Measurements from ENCODE around the gene FBN1. TPM values are rescaled to one million over a fixed set of nuclear protein-coding genes. Genes with fewer than 3 reads are reported as not detected.

Gene FBN1
- total RNA-seq, 2 experiments from 2014 or later: 0.35 to 0.41 TPM

DNA sequence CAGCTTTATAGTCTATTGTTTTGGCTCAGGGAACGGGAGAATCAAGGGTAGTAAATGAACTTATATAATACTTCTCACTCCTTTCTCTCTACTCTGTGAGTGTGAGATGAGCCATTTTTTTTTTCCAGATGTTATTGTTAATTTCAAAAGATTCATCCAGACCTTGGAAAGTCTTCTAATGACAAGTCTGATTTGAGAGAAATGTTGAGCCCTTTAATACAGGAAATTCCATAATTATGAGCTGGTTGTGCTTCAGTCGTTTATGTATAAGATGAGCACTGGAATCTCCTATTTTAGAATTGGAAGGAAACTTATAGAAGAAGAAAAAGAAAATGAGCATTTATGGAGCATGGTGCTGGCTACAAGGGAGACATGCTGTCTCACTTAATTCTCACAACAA lies 92.0 kb downstream of the FBN1 start:
- H3K9me3 Mint-ChIP-seq: no peaks in the 10 kb centered on the region
- no peak overlapping the region for H3K27ac Mint-ChIP-seq
- CTCF ChIA-PET: no interaction called here
- H3K4me1 Mint-ChIP-seq (ENCODE audit: low read depth): no peaks in the 10 kb centered on the region
- H3K27me3 Mint-ChIP-seq (ENCODE audit: low read depth): no peaks in the 10 kb centered on the region
- H3K36me3 Mint-ChIP-seq (ENCODE audit: low read depth): no peaks in the 10 kb centered on the region
- DNase-seq: no peak
- no peak overlapping the region for H3K4me3 Mint-ChIP-seq
- intact Hi-C loops (cut with micrococcal nuclease): no loop called here

DNA sequence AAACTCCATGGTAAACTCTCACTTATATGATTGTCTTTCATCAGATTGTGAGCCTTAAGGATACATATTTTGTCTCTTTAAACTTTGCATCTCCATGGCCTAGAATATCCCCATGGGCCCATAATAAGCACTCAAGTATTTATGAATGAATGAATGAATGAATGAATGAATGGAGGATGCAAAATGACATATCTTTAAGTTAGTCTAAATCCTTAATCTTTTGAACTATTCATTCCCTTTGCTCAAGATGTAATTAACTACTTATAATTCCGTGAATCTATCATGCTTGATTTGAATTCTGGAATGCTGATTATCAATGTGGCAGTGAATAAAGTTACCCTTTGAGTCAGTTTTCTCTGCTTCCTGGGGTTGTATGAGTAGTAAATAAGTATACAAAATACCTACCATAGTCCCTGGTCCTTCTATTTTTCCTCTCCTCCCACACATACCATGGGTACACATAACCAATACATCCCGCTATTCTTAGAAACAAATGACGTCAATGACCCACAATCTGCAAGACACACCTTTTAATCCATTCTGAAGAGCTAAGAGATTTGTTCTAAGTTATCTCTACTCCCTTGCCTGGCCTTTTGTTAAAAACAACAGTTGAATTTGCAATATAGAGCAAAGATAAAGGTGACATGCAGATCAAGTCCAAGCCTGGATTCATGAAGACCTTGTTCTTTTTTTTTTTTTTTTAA lies 94.5 kb downstream of the FBN1 start:
- H3K27me3 Mint-ChIP-seq (ENCODE audit: low read depth): no peaks in the 10 kb centered on the region
- intact Hi-C loops (cut with micrococcal nuclease): no loop called here
- CTCF ChIA-PET: no interaction called here
- no peaks in the 10 kb centered on the region for H3K9me3 Mint-ChIP-seq
- H3K27ac Mint-ChIP-seq: no peak overlapping the region
- H3K4me1 Mint-ChIP-seq (ENCODE audit: low read depth): no peaks in the 10 kb centered on the region
- DNase-seq: no peak
- H3K36me3 Mint-ChIP-seq (ENCODE audit: low read depth): no peaks in the 10 kb centered on the region
- H3K4me3 Mint-ChIP-seq: no peak overlapping the region

DNA sequence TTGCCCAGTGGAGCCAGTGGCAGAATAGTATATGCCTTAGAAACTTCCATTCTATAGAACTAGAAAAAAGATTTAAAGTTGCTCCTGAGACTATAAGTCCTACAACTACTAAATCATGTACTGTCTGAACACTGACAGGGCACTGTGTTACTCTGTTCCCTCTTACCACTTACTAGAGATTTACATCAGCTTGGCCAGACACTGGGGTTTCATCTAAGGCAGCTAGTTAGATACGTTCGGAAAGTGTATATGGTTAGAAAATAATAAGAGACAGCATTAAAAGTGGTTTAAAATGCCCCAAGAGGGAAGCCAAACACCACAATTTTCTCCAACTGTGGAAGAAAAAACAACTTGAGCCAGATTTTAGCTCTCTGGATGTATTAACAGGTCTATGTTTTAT lies 97.1 kb downstream of the FBN1 start:
- no peak overlapping the region for H3K4me3 Mint-ChIP-seq
- no peak for DNase-seq
- intact Hi-C loops (cut with micrococcal nuclease): no loop called here
- no peaks in the 10 kb centered on the region for H3K36me3 Mint-ChIP-seq (ENCODE audit: low read depth)
- no peaks in the 10 kb centered on the region for H3K27me3 Mint-ChIP-seq (ENCODE audit: low read depth)
- H3K27ac Mint-ChIP-seq: no peak overlapping the region
- H3K9me3 Mint-ChIP-seq: no peaks in the 10 kb centered on the region
- CTCF ChIA-PET: no interaction called here
- no peaks in the 10 kb centered on the region for H3K4me1 Mint-ChIP-seq (ENCODE audit: low read depth)

DNA sequence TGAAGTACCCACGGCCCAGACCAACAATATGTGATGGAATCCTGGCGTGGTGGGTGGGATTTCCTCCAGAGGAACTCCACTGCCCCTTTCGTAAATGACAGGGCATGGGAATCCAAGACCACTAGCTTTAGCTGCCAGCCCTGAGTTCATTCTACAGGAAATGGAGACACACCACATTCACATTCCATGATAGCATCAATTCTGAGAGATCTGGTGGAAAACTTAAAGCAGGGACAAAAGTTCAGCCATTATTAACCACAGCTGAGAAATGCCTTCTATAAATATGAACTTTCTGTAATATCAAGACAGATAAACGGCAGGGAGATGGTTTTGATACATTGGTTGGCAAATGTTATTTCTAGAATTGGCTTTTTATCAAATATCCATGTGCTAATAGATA lies 98.2 kb downstream of the FBN1 start:
- DNase-seq: no peak
- Mint-ChIP-seq H3K36me3 (ENCODE audit: low read depth) (no peaks in the 10 kb centered on the region), H3K9me3 (no peaks in the 10 kb centered on the region), H3K27me3 (ENCODE audit: low read depth) (no peaks in the 10 kb centered on the region), H3K4me3 (no peak overlapping the region), H3K27ac (no peak overlapping the region), H3K4me1 (ENCODE audit: low read depth) (no peaks in the 10 kb centered on the region)
- intact Hi-C loops (cut with micrococcal nuclease): no loop called here
- CTCF ChIA-PET: no interaction called here

DNA sequence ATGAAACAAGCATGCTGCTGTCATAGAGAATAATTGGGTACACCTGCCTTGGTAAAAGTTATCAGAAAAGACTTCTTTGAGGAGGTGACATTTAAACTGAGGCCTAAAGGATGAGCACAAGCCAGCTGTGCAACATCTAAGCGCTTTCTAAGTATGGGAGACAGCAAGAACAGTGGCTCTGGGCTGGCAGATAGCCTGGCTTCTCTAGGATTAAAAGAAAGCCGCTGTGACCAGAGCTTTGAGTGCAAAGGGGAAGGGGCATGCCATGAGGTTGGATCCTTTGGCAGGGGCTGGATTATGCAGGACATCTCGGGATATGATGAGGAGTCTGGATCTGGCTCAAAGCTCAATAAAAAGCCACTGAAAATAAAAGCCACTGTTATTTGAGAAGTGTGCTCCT lies 99.2 kb downstream of the FBN1 start:
- H3K4me1 Mint-ChIP-seq (ENCODE audit: low read depth): no peaks in the 10 kb centered on the region
- H3K27me3 Mint-ChIP-seq (ENCODE audit: low read depth): no peaks in the 10 kb centered on the region
- intact Hi-C loops (cut with micrococcal nuclease): no loop called here
- no peaks in the 10 kb centered on the region for H3K36me3 Mint-ChIP-seq (ENCODE audit: low read depth)
- H3K27ac Mint-ChIP-seq: no peak overlapping the region
- DNase-seq: no peak
- H3K4me3 Mint-ChIP-seq: no peak overlapping the region
- CTCF ChIA-PET: no interaction called here
- no peaks in the 10 kb centered on the region for H3K9me3 Mint-ChIP-seq

DNA sequence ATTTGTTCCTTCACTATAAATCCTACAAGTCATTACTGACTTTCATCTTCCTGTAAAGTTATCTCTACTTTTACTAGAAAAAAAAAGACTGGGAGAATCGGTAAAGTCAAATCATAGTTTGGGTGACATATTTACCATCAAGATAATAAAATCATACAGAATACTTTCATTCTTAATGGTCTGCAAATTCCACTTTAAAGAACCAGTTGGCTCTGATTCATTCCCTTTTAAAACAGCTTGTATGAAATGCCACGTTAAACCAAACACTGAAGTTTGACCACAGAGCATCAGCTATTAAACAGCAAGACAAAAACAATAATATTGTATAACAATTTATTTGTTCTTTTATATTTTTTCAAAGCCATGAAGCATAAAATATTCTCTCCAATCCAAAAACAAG lies 100.7 kb downstream of the FBN1 start:
- Mint-ChIP-seq H3K36me3 (ENCODE audit: low read depth) (no peaks in the 10 kb centered on the region), H3K9me3 (no peaks in the 10 kb centered on the region), H3K4me1 (ENCODE audit: low read depth) (no peaks in the 10 kb centered on the region), H3K4me3 (no peak overlapping the region), H3K27me3 (ENCODE audit: low read depth) (no peaks in the 10 kb centered on the region), H3K27ac (no peak overlapping the region)
- intact Hi-C loops (cut with micrococcal nuclease): no loop called here
- DNase-seq: no peak
- CTCF ChIA-PET: no interaction called here

DNA sequence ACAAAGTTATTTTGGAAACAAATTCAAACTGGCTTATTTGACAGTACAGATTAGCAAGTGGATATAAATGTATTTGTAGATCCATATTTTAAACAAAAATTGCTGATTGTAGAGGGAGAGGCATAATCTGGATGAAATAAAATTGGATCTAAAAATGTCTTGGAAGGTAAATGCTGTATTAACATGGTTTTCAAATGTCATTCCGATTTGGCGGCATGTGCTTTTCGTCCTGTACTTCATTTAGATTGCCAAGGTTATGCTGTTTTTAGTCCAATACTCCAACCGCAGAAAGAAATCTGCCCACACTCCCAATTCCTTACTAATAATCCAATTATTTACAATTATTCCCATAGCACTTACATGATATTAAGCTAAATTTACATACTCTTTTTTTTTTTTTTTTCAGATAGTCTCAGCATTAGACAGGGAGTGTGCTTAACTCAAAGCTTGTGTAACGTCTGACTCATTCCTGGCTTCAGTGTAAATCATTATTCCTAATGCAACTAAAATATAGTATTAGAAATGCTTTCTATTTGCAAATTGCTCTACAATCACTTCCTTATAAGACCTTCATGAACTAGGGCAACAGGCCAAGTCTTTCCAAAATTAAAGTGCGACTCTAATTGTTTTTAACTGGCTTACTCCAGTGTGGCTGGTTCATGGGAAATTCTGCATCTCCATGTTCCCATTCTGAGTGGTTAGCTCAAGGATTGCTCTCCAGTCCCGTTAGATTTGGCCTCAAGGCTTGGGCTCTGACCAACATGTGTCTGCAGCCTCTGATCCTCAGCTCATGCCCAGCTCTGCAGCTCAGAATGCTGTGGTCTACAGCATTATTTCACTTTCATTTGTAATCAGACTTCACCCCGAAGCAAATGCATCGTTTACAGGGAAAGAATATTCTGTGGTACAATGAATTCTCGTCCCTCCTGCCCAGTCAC lies 103.9 kb downstream of the FBN1 start:
- Mint-ChIP-seq H3K27me3 (ENCODE audit: low read depth) (peaks cover 3% of the 10 kb centered on the region), H3K4me3 (no peak overlapping the region), H3K36me3 (ENCODE audit: low read depth) (no peaks in the 10 kb centered on the region), H3K27ac (no peak overlapping the region), H3K4me1 (ENCODE audit: low read depth) (no peaks in the 10 kb centered on the region), H3K9me3 (no peaks in the 10 kb centered on the region)
- intact Hi-C loops (cut with micrococcal nuclease): no loop called here
- CTCF ChIA-PET: interaction anchor here (0.6 kb wide), 1 partner anchor 503 kb away, joined by 3 read pairs; no protein-coding TSS in a partner anchor
- DNase-seq: no peak

DNA sequence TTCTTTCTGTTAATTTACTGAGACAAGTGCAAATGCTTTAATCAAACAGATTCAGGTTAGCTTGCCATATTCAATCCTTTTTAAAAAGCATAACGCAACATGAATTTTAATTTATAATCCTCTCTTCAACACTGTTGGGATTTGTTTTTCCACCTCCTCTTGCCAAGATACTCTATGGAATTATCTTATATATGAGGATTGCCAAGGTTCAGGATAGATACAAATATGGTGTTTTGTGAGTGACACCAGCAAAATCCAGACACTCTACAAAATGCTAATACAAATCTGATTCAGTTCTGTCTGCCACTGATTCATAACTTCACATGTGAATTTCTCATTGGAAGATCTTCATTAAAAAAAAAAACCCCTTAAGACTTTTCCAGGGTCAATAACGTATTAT lies 104.8 kb downstream of the FBN1 start:
- Mint-ChIP-seq H3K4me1 (ENCODE audit: low read depth) (no peaks in the 10 kb centered on the region), H3K9me3 (no peaks in the 10 kb centered on the region), H3K27ac (no peak overlapping the region), H3K4me3 (no peak overlapping the region), H3K27me3 (ENCODE audit: low read depth) (peaks cover 6% of the 10 kb centered on the region), H3K36me3 (ENCODE audit: low read depth) (no peaks in the 10 kb centered on the region)
- DNase-seq: no peak
- CTCF ChIA-PET: no interaction called here
- intact Hi-C loops (cut with micrococcal nuclease): no loop called here

DNA sequence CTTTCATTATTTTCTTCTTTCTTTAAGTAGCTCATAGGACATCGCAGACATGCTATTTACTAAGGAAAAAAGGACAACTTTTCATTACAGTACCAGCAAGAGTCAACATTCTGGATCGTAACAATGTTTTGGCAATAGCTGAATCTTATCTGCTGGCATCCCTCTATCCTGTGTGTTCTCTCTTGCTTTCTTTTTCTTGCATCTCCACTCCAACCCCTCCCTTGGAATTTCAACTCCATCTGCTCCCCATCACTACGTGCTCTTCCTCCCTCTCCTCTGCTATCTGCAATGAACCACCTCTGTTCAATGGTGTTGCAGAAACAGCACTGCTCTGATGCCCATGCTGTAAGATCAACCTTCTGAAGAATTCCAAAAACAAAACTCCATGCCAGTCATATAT lies 106.6 kb downstream of the FBN1 start:
- no peak for DNase-seq
- no peak overlapping the region for H3K27ac Mint-ChIP-seq
- no peaks in the 10 kb centered on the region for H3K4me1 Mint-ChIP-seq (ENCODE audit: low read depth)
- no peaks in the 10 kb centered on the region for H3K9me3 Mint-ChIP-seq
- intact Hi-C loops (cut with micrococcal nuclease): no loop called here
- no peaks in the 10 kb centered on the region for H3K36me3 Mint-ChIP-seq (ENCODE audit: low read depth)
- no peak overlapping the region for H3K4me3 Mint-ChIP-seq
- peaks cover 6% of the 10 kb centered on the region for H3K27me3 Mint-ChIP-seq (ENCODE audit: low read depth)
- CTCF ChIA-PET: interaction anchor here (0.6 kb wide), 1 partner anchor 81 kb away, joined by 3 read pairs; no protein-coding TSS in a partner anchor

DNA sequence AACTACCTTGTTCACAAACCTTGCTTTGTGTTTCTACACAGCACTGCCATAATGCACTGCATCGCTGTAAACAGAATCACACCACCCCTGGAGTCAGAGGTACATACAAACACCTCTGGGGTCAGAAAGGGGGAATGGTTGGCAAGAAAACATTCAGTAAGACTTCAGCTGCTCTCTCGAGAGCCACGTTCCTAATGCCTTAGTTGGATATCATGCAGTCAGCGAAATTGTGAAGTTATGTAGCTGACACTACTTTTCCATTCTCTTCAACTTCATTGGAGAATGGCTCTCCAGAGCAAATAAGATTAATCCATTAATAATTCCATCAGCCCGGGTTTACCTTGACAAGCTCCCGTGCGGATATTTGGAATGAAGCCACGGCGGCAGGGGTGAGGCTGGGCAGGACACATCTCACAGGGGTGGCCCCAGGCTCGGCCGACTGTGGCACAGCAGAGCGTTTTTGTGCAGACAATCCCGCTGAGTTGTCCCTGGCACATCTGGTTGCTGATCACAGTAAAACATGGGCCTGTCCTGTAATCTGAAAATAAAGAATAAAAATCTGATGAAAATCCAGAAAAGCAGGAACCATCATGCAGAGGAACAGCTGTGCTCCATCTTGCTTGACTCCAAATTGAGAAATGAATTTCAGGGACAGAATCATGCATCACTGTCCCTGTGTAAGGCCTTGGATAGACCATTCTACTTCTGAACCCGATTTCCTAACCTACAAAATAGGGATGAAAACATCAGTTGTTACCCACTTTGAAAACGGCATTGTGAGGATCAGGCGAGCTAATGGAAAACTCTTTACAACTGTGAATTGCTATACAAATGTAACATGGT lies 108.0 kb downstream of the FBN1 start:
- peaks cover 6% of the 10 kb centered on the region for H3K27me3 Mint-ChIP-seq (ENCODE audit: low read depth)
- intact Hi-C loops (cut with micrococcal nuclease): no loop called here
- no peak overlapping the region for H3K4me3 Mint-ChIP-seq
- no peaks in the 10 kb centered on the region for H3K9me3 Mint-ChIP-seq
- H3K4me1 Mint-ChIP-seq (ENCODE audit: low read depth): no peaks in the 10 kb centered on the region
- DNase-seq: no peak
- H3K36me3 Mint-ChIP-seq (ENCODE audit: low read depth): no peaks in the 10 kb centered on the region
- no peak overlapping the region for H3K27ac Mint-ChIP-seq
- CTCF ChIA-PET: no interaction called here

DNA sequence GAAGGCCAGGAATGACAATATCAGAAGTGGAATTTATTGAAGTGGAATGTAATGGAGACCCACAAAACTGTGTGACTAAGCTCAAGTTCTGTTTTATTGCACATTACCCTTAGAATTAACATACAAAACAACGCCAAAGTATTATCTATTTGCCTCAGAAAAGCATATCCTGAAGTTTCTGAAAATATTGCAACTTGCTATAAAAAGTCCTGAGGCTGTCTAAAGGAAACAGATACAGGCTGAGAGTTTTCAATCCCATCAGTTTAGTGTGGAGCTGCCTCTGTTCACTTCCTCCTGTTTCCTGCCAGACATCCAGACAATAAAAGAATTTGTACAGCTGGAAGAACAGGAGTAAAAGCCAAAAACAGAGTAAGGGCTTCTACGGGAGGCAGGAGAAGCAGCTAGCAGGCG lies 108.8 kb downstream of the FBN1 start:
- Mint-ChIP-seq H3K27ac (no peak overlapping the region), H3K4me1 (ENCODE audit: low read depth) (no peaks in the 10 kb centered on the region), H3K4me3 (no peak overlapping the region), H3K36me3 (ENCODE audit: low read depth) (no peaks in the 10 kb centered on the region), H3K9me3 (no peaks in the 10 kb centered on the region), H3K27me3 (ENCODE audit: low read depth) (peaks cover 6% of the 10 kb centered on the region)
- CTCF ChIA-PET: no interaction called here
- intact Hi-C loops (cut with micrococcal nuclease): no loop called here
- no peak for DNase-seq

DNA sequence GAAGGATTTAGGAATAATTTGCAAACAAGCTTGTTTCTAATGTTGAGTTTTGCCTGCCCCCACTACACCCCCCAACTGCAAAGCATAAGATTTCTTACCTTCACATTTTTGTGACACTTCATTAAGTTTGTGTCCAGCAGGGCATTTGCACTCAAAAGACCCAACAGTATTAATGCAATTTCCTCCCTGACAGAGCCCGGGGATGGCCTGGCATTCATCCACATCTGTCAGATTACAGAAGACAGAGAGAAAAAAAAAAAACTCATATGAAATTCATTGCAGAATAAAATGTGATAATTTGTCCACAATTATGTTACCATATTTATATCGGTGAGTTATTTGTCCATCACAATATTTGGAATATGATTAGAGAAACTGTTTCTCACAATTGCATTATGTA lies 111.5 kb downstream of the FBN1 start:
- Mint-ChIP-seq H3K27me3 (ENCODE audit: low read depth) (peaks cover 4% of the 10 kb centered on the region), H3K27ac (no peak overlapping the region), H3K4me1 (ENCODE audit: low read depth) (no peaks in the 10 kb centered on the region), H3K36me3 (ENCODE audit: low read depth) (no peaks in the 10 kb centered on the region), H3K9me3 (no peaks in the 10 kb centered on the region), H3K4me3 (no peak overlapping the region)
- CTCF ChIA-PET: no interaction called here
- no peak for DNase-seq
- intact Hi-C loops (cut with micrococcal nuclease): no loop called here

Measured in activated naive CD4-positive, alpha-beta T cell treated with anti-CD3 and anti-CD28 coated beads for 36 hours (primary cell).